ENCODE results near the gene PRR7.
A peak's percentile ranks its signal among the peaks of the same experiment; 100 is the strongest.

PRR7 gene

DNA sequence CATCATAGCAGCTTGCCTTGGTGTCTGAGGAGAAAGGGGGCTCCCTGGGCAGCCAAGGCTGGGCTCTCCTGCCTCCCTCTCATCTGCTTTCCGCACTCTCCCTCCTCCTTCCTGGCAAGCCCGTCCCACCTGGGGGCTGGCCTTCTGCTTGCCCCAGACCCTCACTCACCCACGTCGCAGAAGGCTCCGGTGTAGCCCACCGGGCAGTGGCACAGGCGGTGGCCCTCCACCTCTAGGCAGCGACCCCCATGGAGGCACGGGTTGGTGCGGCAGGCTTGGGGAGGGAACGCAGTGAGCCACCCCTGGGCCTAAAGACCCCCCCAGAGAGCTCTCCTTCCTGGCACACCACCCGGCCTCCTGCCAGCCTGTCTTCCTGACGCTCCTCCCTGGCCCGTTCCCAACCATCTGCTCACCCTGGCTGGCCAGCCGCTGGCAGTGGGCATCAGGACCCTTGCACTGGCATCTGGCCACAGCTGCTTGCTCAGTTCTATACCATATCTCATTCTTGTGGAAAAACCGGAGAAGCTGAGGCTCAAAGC lies 41.9 kb upstream of the PRR7 start:
- peaks cover 35% of the 10 kb centered on the region for H3K27me3 ChIP-seq (ENCODE audit: control insufficient read depth, low read length)
- no peaks in the 10 kb centered on the region for H4K20me1 ChIP-seq (ENCODE audit: control insufficient read depth, insufficient read depth, low read depth, low read length)
- no peaks in the 10 kb centered on the region for H3K36me3 ChIP-seq (ENCODE audit: control insufficient read depth, low read length)
- peaks cover 3% of the 10 kb centered on the region for H3F3A ChIP-seq (ENCODE audit: control insufficient read depth, insufficient read depth)
- H3K9me2 ChIP-seq (replicated peaks; ENCODE audit: control insufficient read depth, low read length) = no peaks in the 10 kb centered on the region
- H3K4me2 ChIP-seq (ENCODE audit: low read length) = peak overlapping the region; percentile 78
- H3K4me3 ChIP-seq (ENCODE audit: low read length) = peak overlapping the region; percentile 69
- H3K27ac ChIP-seq (ENCODE audit: low read depth, low read length) = no peak overlapping the region
- no peaks in the 10 kb centered on the region for H3K79me2 ChIP-seq (ENCODE audit: control insufficient read depth, low read length)
- no peak for TF ChIP-seq EZH2phosphoT487 (IDR thresholded peaks at IDR 0.05; ENCODE audit: borderline replicate concordance, low read length)
- TF ChIP-seq, protein P1, sequence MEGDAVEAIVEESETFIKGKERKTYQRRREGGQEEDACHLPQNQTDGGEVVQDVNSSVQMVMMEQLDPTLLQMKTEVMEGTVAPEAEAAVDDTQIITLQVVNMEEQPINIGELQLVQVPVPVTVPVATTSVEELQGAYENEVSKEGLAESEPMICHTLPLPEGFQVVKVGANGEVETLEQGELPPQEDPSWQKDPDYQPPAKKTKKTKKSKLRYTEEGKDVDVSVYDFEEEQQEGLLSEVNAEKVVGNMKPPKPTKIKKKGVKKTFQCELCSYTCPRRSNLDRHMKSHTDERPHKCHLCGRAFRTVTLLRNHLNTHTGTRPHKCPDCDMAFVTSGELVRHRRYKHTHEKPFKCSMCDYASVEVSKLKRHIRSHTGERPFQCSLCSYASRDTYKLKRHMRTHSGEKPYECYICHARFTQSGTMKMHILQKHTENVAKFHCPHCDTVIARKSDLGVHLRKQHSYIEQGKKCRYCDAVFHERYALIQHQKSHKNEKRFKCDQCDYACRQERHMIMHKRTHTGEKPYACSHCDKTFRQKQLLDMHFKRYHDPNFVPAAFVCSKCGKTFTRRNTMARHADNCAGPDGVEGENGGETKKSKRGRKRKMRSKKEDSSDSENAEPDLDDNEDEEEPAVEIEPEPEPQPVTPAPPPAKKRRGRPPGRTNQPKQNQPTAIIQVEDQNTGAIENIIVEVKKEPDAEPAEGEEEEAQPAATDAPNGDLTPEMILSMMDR (IDR thresholded peaks at IDR 0.05; ENCODE audit: low read depth, low read length, poor library complexity, severe bottlenecking) = no peak
- H3K4me1 ChIP-seq (ENCODE audit: control insufficient read depth, low read length) = peaks cover 31% of the 10 kb centered on the region
- H3K9me3 ChIP-seq (ENCODE audit: control insufficient read depth, insufficient read depth, low read length) = no peaks in the 10 kb centered on the region

DNA sequence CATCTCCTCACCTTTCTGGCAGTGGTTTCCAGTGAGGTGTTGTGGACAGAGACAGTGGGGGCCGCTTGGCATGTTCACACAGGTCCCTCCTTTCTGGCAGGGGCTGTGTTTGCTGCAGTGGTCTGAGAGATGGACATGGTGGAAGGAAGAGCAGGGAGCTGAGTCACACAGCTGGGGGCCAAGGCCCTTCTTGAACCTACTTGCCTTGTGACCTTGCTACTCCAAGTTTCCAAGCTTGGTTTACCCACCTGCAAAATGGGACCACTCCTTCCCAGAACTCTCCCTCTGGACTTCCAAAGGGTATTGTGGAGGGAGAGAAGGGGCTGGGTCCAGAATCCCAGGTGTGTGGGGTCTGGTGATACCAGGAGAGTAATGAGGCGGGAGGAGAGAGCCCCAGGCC lies 41.3 kb upstream of the PRR7 start:
- H3K4me2 ChIP-seq (ENCODE audit: low read length) = no peak overlapping the region; the same call in 1 of the 2 replicates

DNA sequence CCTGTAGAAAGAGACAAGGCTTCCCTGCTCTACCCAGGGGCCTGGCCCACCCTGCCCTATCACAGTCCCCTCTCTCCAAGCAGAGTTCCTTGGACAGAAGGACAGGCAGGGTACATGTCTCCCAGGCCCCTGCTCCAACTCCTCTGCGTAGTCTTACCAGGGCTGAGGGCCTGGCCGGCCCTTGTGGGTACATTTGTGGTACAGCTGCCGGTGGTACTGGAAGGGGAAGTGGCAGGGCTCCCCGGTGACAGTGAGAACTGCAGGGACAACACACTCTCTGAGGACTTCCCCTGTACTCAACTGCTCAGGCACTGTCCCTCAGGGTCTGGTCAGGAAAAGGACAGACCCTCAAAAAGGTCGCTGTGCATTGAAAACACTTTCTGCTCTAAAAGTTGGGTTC lies 40.8 kb upstream of the PRR7 start:
- H3K27ac ChIP-seq (ENCODE audit: low read depth, low read length) = no peak overlapping the region
- H3K27me3 ChIP-seq (ENCODE audit: control insufficient read depth, low read length) = peaks cover 35% of the 10 kb centered on the region
- no peaks in the 10 kb centered on the region for H3K36me3 ChIP-seq (ENCODE audit: control insufficient read depth, low read length)
- no peak overlapping the region for H3K4me2 ChIP-seq (ENCODE audit: low read length)
- H4K20me1 ChIP-seq (ENCODE audit: control insufficient read depth, insufficient read depth, low read depth, low read length) = no peaks in the 10 kb centered on the region
- TF ChIP-seq EZH2phosphoT487 (IDR thresholded peaks at IDR 0.05; ENCODE audit: borderline replicate concordance, low read length) = no peak
- TF ChIP-seq, protein P1 (IDR thresholded peaks at IDR 0.05; ENCODE audit: low read depth, low read length, poor library complexity, severe bottlenecking) = no peak
- no peaks in the 10 kb centered on the region for H3K9me2 ChIP-seq (replicated peaks; ENCODE audit: control insufficient read depth, low read length)
- no peaks in the 10 kb centered on the region for H3K79me2 ChIP-seq (ENCODE audit: control insufficient read depth, low read length)
- H3K4me3 ChIP-seq (ENCODE audit: low read length) = no peak overlapping the region
- peaks cover 2% of the 10 kb centered on the region for H3F3A ChIP-seq (ENCODE audit: control insufficient read depth, insufficient read depth)
- no peaks in the 10 kb centered on the region for H3K9me3 ChIP-seq (ENCODE audit: control insufficient read depth, insufficient read depth, low read length)
- H3K4me1 ChIP-seq (ENCODE audit: control insufficient read depth, low read length) = peaks cover 31% of the 10 kb centered on the region

More for the DNA sequence above, 41.3 kb upstream of the PRR7 start:
- H3K27me3 ChIP-seq (ENCODE audit: control insufficient read depth, low read length) = peaks cover 35% of the 10 kb centered on the region
- no peaks in the 10 kb centered on the region for H3K79me2 ChIP-seq (ENCODE audit: control insufficient read depth, low read length)
- H3F3A ChIP-seq (ENCODE audit: control insufficient read depth, insufficient read depth) = peaks cover 3% of the 10 kb centered on the region
- H3K4me3 ChIP-seq (ENCODE audit: low read length) = no peak overlapping the region
- H4K20me1 ChIP-seq (ENCODE audit: control insufficient read depth, insufficient read depth, low read depth, low read length) = no peaks in the 10 kb centered on the region
- no peaks in the 10 kb centered on the region for H3K9me3 ChIP-seq (ENCODE audit: control insufficient read depth, insufficient read depth, low read length)
- TF ChIP-seq EZH2phosphoT487 (IDR thresholded peaks at IDR 0.05; ENCODE audit: borderline replicate concordance, low read length) = no peak
- TF ChIP-seq, protein P1 (IDR thresholded peaks at IDR 0.05; ENCODE audit: low read depth, low read length, poor library complexity, severe bottlenecking) = no peak
- H3K36me3 ChIP-seq (ENCODE audit: control insufficient read depth, low read length) = no peaks in the 10 kb centered on the region
- no peaks in the 10 kb centered on the region for H3K9me2 ChIP-seq (replicated peaks; ENCODE audit: control insufficient read depth, low read length)
- H3K4me1 ChIP-seq (ENCODE audit: control insufficient read depth, low read length) = peaks cover 31% of the 10 kb centered on the region
- H3K27ac ChIP-seq (ENCODE audit: low read depth, low read length) = no peak overlapping the region

All from DOHH2 (cell line).